Kidney (tissue), 14 donors: ENCODE results near the gene CFAP100. TPM values are rescaled to one million over a fixed set of nuclear protein-coding genes. Genes with fewer than 3 reads are reported as not detected.

Source experiments
- DNase-seq, 5 donors: peaks; one replicate each; pipeline ENCODE4 v3.0.0-alpha.2; 2013 to 2020
- FAIRE-seq: peaks from 2 replicates; lab custom pipeline; 2012; peaks lifted over from hg19 to GRCh38; lab: Jason Lieb, UNC
- H3K27ac ChIP-seq, 2 donors: one replicate each; pipeline ENCODE4 v1.7.0; 2013; ENCODE audit warnings: low read depth in 2 of 2, low read length in 2 of 2, inconsistent platforms in 1 of 2
- H3K27me3 ChIP-seq: one replicate; pipeline ENCODE4 v1.7.1; 2013; ENCODE audit warnings: low read length, inconsistent platforms; ENCODE audit not compliant: control insufficient read depth, insufficient read depth
- H3K36me3 ChIP-seq, 3 donors: one replicate each; pipeline versions ENCODE4 v1.7.0 to v1.7.1; 2013; ENCODE audit warnings: low read length in 3 of 3, control low read depth in 1 of 3, inconsistent platforms in 1 of 3; ENCODE audit not compliant: insufficient read depth in 3 of 3, control insufficient read depth in 2 of 3
- H3K4me1 ChIP-seq, 3 donors: one replicate each; pipeline versions ENCODE4 v1.7.0 to v1.7.1; 2013; ENCODE audit warnings: low read length in 3 of 3, inconsistent platforms in 1 of 3, low read depth in 1 of 3; ENCODE audit not compliant: control insufficient read depth in 2 of 3, insufficient read depth in 2 of 3
- H3K4me3 ChIP-seq, 3 donors: one replicate each; pipeline versions ENCODE4 v1.7.0 to v1.8.1; 2013; ENCODE audit warnings: low read length in 3 of 3, control low read depth in 1 of 3, inconsistent platforms in 1 of 3
- H3K9ac ChIP-seq, 3 donors: one replicate each; pipeline versions ENCODE4 v1.7.0 to v1.7.1; 2013; ENCODE audit warnings: low read length in 3 of 3, control low read depth in 1 of 3, inconsistent platforms in 1 of 3
- H3K9me3 ChIP-seq, 3 donors: one replicate each; pipeline versions ENCODE4 v1.7.0 to v1.7.1; 2013; ENCODE audit warnings: low read length in 3 of 3, control low read depth in 1 of 3, inconsistent platforms in 1 of 3; ENCODE audit not compliant: control insufficient read depth in 2 of 3, insufficient read depth in 1 of 3
- CTCF ChIP-seq: IDR thresholded peaks from 3 replicates; pipeline ENCODE4 v1.5.1; 2012; ENCODE audit warnings: mild to moderate bottlenecking, moderate library complexity, borderline replicate concordance; ENCODE audit not compliant: insufficient read depth; ENCODE audit errors: extremely low read depth
- intact Hi-C: fragments of 100-400 bp; cut with DNase I; formaldehyde crosslinking; loops from one replicate; pipeline ENCODE4 v1.11.1; 2022
- polyA plus RNA-seq: library from polyadenylated mRNA; stranded (reverse); fragments of 350-450 nt; fragmentation: Illumina TruSeq; extraction: RNeasy Lipid Tissue Mini Kit (QIAGEN cat#74804); gene quantifications from one replicate; pipeline ENCODE4 v1.2.3, GENCODE V29; 2014; ENCODE audit warnings: low read depth, low replicate concordance; ENCODE audit not compliant: insufficient read depth
- total RNA-seq: library from RNA; stranded (reverse); fragmentation: NEBNext Ultra II Directional; extraction: Animal tissue kit (Norgen Biotek cat#: 25700); gene quantifications from one replicate; pipeline ENCODE4 v1.2.1, GENCODE V29; 2021
- donor health status: control.
- donor health status: control.
- donor health status: control.
- donor health status: control.
- donor health status: control.
- donor health status: DM: yes; HTN: yes; CAD: no.
- donor health status: Normal renal cell carcinoma (clear cell type).

The CFAP100 gene
- total and polyA plus RNA-seq, 2 donors from 2014 or later: 0.60 TPM; not detected in 1

DNA sequence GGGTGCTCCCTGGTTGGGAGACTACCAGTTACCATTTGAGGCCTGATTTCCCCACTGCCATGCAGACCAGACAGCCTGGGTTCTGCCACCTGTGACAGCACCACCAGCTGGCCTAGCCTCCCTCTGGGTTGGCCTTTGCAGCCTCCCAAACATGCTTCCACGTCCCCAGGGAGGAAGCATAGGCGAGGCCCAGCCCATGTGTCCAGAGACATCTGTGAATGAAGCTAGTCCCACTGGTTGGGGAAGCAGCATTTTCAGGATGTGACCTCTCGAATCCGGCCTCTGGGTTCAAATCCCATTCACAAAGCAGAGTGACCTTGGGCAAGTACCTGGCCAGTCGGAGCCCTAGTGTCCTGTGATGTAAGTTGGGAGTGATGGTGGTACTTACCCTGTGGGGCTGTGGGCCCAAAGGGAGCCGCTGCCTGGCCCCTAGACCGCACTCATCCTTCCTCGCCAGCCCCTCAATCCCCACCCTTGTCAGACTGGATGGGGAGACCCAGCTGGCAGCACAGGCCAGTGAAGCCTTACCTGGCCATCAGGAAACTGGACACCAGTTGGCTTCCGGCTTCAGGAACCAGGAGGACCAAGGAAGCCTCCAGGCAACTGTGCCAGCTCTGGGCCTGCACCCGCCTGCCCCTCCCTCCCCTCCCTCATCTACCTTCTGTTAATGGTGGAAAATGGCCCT, 43.5 kb upstream of the CFAP100 start:
- Histone ChIP-seq H3K4me3 (no peak overlapping the region), H3K4me1 (peaks cover 0 to 28% (median 24%) of the 10 kb centered on the region in 3 donors), H3K27me3 (no peaks in the 10 kb centered on the region), H3K36me3 (peaks cover 0 to 52% (median 9%) of the 10 kb centered on the region in 3 donors), H3K27ac (no peak overlapping the region), H3K9ac (no peak overlapping the region), H3K9me3 (no peaks in the 10 kb centered on the region)
- TF ChIP-seq CTCF: no peak
- intact Hi-C loops: no loop called here
- DNase-seq (peak in 1 of 5 donors; percentile 50), FAIRE-seq (no peak)

- DNase-seq (peak in 1 of 5 donors; percentile 65), FAIRE-seq (no peak)
- H3K4me3 ChIP-seq: no peak overlapping the region
- H3K9me3 ChIP-seq: no peaks in the 10 kb centered on the region
- intact Hi-C loops: no loop called here
- no peak overlapping the region for H3K27ac ChIP-seq
- TF ChIP-seq CTCF: no peak
- peaks cover 0 to 28% (median 24%) of the 10 kb centered on the region in 3 donors for H3K4me1 ChIP-seq
- no peak overlapping the region for H3K9ac ChIP-seq
- no peaks in the 10 kb centered on the region for H3K27me3 ChIP-seq
- H3K36me3 ChIP-seq: peaks cover 0 to 45% (median 9%) of the 10 kb centered on the region in 3 donors
These were observed 42.8 kb upstream of the CFAP100 start for GRCh38 chr3:126351771-126352475.

GRCh38 chr3:126352476-126353454, 41.9 kb upstream of the CFAP100 start:
- TF ChIP-seq CTCF: no peak
- intact Hi-C loops: no loop called here
- Histone ChIP-seq H3K36me3 (peaks cover 0 to 38% (median 9%) of the 10 kb centered on the region in 3 donors), H3K9me3 (no peaks in the 10 kb centered on the region), H3K4me1 (peaks cover 0 to 28% (median 24%) of the 10 kb centered on the region in 3 donors), H3K27ac (peak overlapping the region in 1 of 2 donors; percentile 25), H3K9ac (no peak overlapping the region), H3K4me3 (no peak overlapping the region), H3K27me3 (no peaks in the 10 kb centered on the region)
- FAIRE-seq (no peak), DNase-seq (peak in 1 of 5 donors; percentile 37)
